Tibial artery (tissue), 4 donors: ENCODE results near the gene DISC1.
"Not testable (repeated sequence)": the region's sequence is repeated elsewhere in the genome, so short reads cannot be mapped to it uniquely, and the experiment has no call there.

Experiments used
- DNase-seq, 2 donors: peaks; one replicate each; pipeline ENCODE4 v3.0.0-alpha.2; 2019
- H3K27ac ChIP-seq, 2 donors: fragments of 200-600 bp; sonication (generic) in 1 of 2; 1 replicate in 1 of 2; 2 replicates in 1 of 2; pipeline ENCODE4 v1.5.1; 2018 to 2019; ENCODE audit warnings: mild to moderate bottlenecking in 1 of 2
- H3K27me3 ChIP-seq, 2 donors: fragments of 200-600 bp; sonication (generic) in 1 of 2; one replicate each; pipeline versions ENCODE4 v1.5.1 to v1.6.0; 2016 to 2019
- H3K36me3 ChIP-seq, 3 donors: fragments of 200-600 bp; sonication (generic) in 2 of 3; one replicate each; pipeline ENCODE4 v1.5.1; 2016 to 2019; ENCODE audit warnings: mild to moderate bottlenecking in 2 of 3
- H3K4me1 ChIP-seq, 4 donors: fragments of 200-600 bp; sonication (generic) in 2 of 4; 1 replicate in 3 of 4; 2 replicates in 1 of 4; pipeline ENCODE4 v1.5.1; 2016 to 2019
- H3K4me3 ChIP-seq, 2 donors: fragments of 200-600 bp; sonication (generic) in 1 of 2; 1 replicate in 1 of 2; 2 replicates in 1 of 2; pipeline ENCODE4 v1.5.1; 2018 to 2019; ENCODE audit warnings: mild to moderate bottlenecking in 2 of 2
- H3K9me3 ChIP-seq, 3 donors: fragments of 200-600 bp; sonication (generic) in 1 of 3; one replicate each; pipeline ENCODE4 v1.5.1; 2016 to 2019
- CTCF ChIP-seq, 2 experiments: fragments of 200-600 bp in 1 of 2; fragments of 450-650 bp in 1 of 2; IDR thresholded peaks; one replicate each; pipeline ENCODE4 v1.5.1; 2017 to 2019; ENCODE audit warnings: antibody characterized with exemption in 2 of 2, mild to moderate bottlenecking in 1 of 2, moderate library complexity in 1 of 2
- intact Hi-C: fragments of 100-400 bp; cut with DNase I; formaldehyde crosslinking; loops from one replicate; pipeline ENCODE4 v1.15.0; 2023; ENCODE audit warnings: low total_unique reads

DISC1 gene

DNA sequence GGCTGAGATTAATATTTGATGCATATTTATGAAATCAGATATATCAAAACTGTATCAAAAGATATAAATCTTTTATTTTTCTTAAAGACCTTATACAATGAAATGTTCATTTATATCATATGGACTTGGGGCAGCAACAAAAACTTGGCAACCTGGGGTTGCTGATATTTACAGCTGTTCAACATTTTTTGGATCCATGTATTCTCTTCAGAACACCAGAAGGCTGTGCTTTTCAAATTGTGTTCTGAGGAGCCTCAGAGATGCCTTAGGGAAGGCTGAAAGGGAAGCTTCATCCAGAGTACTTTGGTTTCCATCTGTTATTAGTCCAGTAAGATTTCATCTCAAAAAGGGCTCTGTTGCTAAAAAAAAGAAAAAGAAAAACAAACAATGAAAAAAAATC is 94.8 kb downstream of the DISC1 start:
- H3K4me3 ChIP-seq: no peak overlapping the region
- H3K27me3 ChIP-seq: no peaks in the 10 kb centered on the region
- no peaks in the 10 kb centered on the region for H3K4me1 ChIP-seq
- TF ChIP-seq CTCF (IDR thresholded peaks at IDR 0.05): no peak
- intact Hi-C loops: no loop called here
- no peak for DNase-seq
- no peaks in the 10 kb centered on the region for H3K9me3 ChIP-seq
- no peaks in the 10 kb centered on the region for H3K36me3 ChIP-seq
- H3K27ac ChIP-seq: no peak overlapping the region

DNA sequence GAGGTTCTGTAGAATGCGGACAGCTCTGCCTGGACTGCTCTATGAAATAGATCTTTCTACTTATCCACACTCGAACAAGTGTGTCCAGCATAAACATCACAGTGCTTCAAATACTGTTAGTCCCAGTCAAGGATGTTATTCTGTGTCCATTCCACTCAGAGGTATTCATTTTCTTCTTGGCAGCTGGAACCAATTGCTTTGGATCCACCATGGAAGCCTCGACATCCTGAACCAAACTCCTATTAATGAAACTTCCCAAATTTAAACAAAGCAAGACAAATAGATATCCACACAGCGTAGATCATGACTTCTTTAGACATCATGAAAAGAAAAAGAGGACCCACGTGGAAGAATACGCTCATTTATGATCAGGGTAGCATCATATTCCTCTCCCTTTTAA is 95.8 kb downstream of the DISC1 start:
- no peaks in the 10 kb centered on the region for H3K27me3 ChIP-seq
- no peaks in the 10 kb centered on the region for H3K9me3 ChIP-seq
- H3K4me1 ChIP-seq: no peaks in the 10 kb centered on the region
- DNase-seq: no peak
- no peak overlapping the region for H3K4me3 ChIP-seq
- intact Hi-C loops: no loop called here
- TF ChIP-seq CTCF (IDR thresholded peaks at IDR 0.05): no peak
- no peak overlapping the region for H3K27ac ChIP-seq
- H3K36me3 ChIP-seq: no peaks in the 10 kb centered on the region

DNA sequence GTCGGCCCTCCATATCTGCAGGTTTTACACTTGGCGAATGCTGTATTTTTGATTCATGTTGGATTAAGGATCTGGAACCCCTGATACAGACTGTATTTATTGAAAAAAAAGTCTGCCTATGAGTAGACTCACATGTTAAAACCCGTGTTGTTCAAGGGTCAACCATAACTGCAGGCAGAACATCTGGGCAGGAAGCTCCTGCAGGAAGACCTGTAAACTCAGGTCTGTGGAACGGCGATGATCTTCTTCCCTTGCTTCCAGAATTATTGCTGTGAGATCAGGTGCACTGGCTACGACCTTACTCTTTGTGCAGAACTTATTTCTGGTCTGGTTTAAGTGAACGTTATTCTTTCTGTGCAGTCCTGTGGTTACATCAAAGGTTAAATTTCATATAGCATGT is 96.6 kb downstream of the DISC1 start:
- intact Hi-C loops: no loop called here
- Histone ChIP-seq H3K4me3 (no peak overlapping the region), H3K9me3 (no peaks in the 10 kb centered on the region), H3K36me3 (no peaks in the 10 kb centered on the region), H3K27me3 (no peaks in the 10 kb centered on the region), H3K4me1 (no peaks in the 10 kb centered on the region), H3K27ac (no peak overlapping the region)
- DNase-seq: no peak
- no peak for TF ChIP-seq CTCF (IDR thresholded peaks at IDR 0.05)

- intact Hi-C loops: no loop called here
- no peak for DNase-seq
- H3K27me3 ChIP-seq: no peaks in the 10 kb centered on the region
- H3K4me3 ChIP-seq: no peak overlapping the region
- no peaks in the 10 kb centered on the region for H3K36me3 ChIP-seq
- H3K9me3 ChIP-seq: no peaks in the 10 kb centered on the region
- no peak for TF ChIP-seq CTCF (IDR thresholded peaks at IDR 0.05)
- no peaks in the 10 kb centered on the region for H3K4me1 ChIP-seq
- H3K27ac ChIP-seq: no peak overlapping the region
Observed at GRCh38 chr1:231724041-231724440, 97.5 kb downstream of the DISC1 start.

GRCh38 chr1:231724876-231725647 is 98.5 kb downstream of the DISC1 start:
- no peak overlapping the region for H3K27ac ChIP-seq
- no peak overlapping the region for H3K4me3 ChIP-seq
- H3K4me1 ChIP-seq: no peaks in the 10 kb centered on the region
- DNase-seq: no peak
- no peaks in the 10 kb centered on the region for H3K9me3 ChIP-seq
- H3K36me3 ChIP-seq: no peaks in the 10 kb centered on the region
- intact Hi-C loops: no loop called here
- no peaks in the 10 kb centered on the region for H3K27me3 ChIP-seq
- TF ChIP-seq CTCF (IDR thresholded peaks at IDR 0.05): no peak

GRCh38 chr1:231727171-231727570 is 100.6 kb downstream of the DISC1 start:
- no peak overlapping the region for H3K27ac ChIP-seq
- TF ChIP-seq CTCF (IDR thresholded peaks at IDR 0.05): no peak
- H3K9me3 ChIP-seq: no peaks in the 10 kb centered on the region
- no peaks in the 10 kb centered on the region for H3K27me3 ChIP-seq
- H3K4me1 ChIP-seq: no peaks in the 10 kb centered on the region
- no peak for DNase-seq
- no peaks in the 10 kb centered on the region for H3K36me3 ChIP-seq
- intact Hi-C loops: no loop called here
- no peak overlapping the region for H3K4me3 ChIP-seq

GRCh38 chr1:231728987-231729386 is 102.4 kb downstream of the DISC1 start:
- H3K4me1 ChIP-seq: not testable (repeated sequence)

More at GRCh38 chr1:231728987-231729386, 102.4 kb downstream of the DISC1 start:
- intact Hi-C loops, H3K9me3 ChIP-seq, H3K36me3 ChIP-seq, H3K27ac ChIP-seq, H3K4me3 ChIP-seq, DNase-seq, H3K27me3 ChIP-seq: not testable (repeated sequence)
